Ascending aorta (tissue), 2 donors: ENCODE measurements around the gene ARL16. TPM values are rescaled to one million over a fixed set of nuclear protein-coding genes. Genes with fewer than 3 reads are reported as not detected.

ENCODE experiments used
- DNase-seq, 2 donors: peaks; one replicate each; pipeline ENCODE4 v3.0.0-alpha.2; 2019; ENCODE audit warnings: low spot score in 2 of 2
- H3K27ac ChIP-seq, 2 donors: fragments of 200-600 bp; sonication (generic); one replicate each; pipeline ENCODE4 v1.5.1; 2016 to 2017; ENCODE audit warnings: mild to moderate bottlenecking in 1 of 2
- H3K27me3 ChIP-seq: fragments of 200-600 bp; sonication (generic); one replicate; pipeline ENCODE4 v1.5.1; 2017
- H3K36me3 ChIP-seq, 2 donors: fragments of 200-600 bp; sonication (generic); one replicate each; pipeline ENCODE4 v1.5.1; 2016
- H3K4me1 ChIP-seq, 2 donors: fragments of 200-600 bp; sonication (generic); one replicate each; pipeline ENCODE4 v1.5.1; 2016 to 2017; ENCODE audit warnings: mild to moderate bottlenecking in 1 of 2
- H3K4me3 ChIP-seq, 2 donors: fragments of 200-600 bp; sonication (generic); one replicate each; pipeline ENCODE4 v1.5.1; 2016 to 2017; ENCODE audit warnings: mild to moderate bottlenecking in 1 of 2
- H3K9me3 ChIP-seq, 2 donors: fragments of 200-600 bp; sonication (generic); one replicate each; pipeline ENCODE4 v1.5.1; 2016
- intact Hi-C: fragments of 100-400 bp; cut with DNase I; formaldehyde crosslinking; loops from one replicate; pipeline ENCODE4 v1.15.1; 2023
- total RNA-seq: library from RNA; depleted of rRNA; stranded (reverse); fragments of >200 nt; gene quantifications from one replicate; pipeline ENCODE4 v1.1.0, GENCODE V29; 2016
- TF ChIP-seq, protein P1 (sequence below), 3 experiments: fragments of 200-600 bp in 2 of 3; fragments of 450-650 bp in 1 of 3; sonication (generic) in 2 of 3; IDR thresholded peaks; one replicate each; pipeline ENCODE4 v1.5.1; 2016 to 2019; ENCODE audit warnings: antibody characterized with exemption in 3 of 3, mild to moderate bottlenecking in 1 of 3, moderate library complexity in 1 of 3

Gene ARL16
- total RNA-seq, 1 donor from 2014 or later: 21.0 TPM

DNA sequence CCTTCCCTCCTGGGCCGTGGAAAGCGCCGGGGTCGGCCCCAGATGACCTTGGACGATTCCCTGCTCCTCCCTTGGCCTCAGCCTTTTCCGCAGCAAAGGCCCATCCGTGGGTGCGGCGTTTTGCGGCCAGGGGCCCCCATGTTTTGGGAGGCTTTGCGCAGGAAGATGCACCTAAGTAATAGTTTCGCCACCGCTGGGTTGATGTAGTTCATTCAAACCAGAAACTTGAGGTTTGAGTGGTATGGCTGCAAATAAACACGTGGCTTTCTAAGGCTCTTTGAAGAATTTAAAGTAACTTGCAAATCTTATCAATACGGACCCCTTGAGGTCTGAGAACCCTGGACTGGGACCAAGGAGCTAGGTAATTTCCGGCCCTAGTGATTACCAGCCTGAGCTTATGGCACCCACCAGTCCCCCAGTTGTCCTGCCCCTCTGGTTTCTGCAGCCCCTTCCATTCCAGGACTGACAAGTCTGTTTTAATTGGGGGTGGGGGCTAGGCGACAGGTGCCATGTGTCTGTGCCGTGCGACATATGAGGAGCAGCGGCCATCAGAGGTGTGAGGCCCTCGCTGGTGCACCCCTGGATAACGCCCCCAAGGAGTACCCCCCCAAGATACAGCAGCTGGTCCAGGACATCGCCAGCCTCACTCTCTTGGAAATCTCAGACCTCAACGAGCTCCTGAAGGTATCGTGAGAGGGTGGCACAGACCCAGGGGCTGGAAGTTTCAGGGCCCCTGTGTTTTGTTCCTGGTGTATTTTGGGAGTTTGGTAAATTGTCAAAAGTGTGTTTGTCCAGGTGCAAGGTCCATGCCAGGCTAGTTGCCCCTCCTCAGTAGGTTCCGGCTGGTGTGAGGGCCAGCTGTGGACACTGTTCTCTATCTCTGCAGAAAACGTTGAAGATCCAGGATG, 20.4 kb upstream of the ARL16 start:
- H3K27me3 ChIP-seq: no peaks in the 10 kb centered on the region
- peak overlapping the region; percentile 87 to 96 for H3K27ac ChIP-seq
- DNase-seq: no peak
- H3K36me3 ChIP-seq: peaks cover 39 to 41% of the 10 kb centered on the region in 2 donors
- intact Hi-C loops: loop anchor here (1.0 to 5.0 kb wide), 3 partner anchors 21 to 223 kb away; partner anchors contain the start of genes ARL16, MAFG, NPLOC4 and TSPAN10
- TF ChIP-seq, protein P1, sequence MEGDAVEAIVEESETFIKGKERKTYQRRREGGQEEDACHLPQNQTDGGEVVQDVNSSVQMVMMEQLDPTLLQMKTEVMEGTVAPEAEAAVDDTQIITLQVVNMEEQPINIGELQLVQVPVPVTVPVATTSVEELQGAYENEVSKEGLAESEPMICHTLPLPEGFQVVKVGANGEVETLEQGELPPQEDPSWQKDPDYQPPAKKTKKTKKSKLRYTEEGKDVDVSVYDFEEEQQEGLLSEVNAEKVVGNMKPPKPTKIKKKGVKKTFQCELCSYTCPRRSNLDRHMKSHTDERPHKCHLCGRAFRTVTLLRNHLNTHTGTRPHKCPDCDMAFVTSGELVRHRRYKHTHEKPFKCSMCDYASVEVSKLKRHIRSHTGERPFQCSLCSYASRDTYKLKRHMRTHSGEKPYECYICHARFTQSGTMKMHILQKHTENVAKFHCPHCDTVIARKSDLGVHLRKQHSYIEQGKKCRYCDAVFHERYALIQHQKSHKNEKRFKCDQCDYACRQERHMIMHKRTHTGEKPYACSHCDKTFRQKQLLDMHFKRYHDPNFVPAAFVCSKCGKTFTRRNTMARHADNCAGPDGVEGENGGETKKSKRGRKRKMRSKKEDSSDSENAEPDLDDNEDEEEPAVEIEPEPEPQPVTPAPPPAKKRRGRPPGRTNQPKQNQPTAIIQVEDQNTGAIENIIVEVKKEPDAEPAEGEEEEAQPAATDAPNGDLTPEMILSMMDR (IDR thresholded peaks at IDR 0.05): no peak
- H3K9me3 ChIP-seq: no peaks in the 10 kb centered on the region
- H3K4me3 ChIP-seq: peak overlapping the region; percentile 76 to 83
- peaks cover 19 to 20% of the 10 kb centered on the region in 2 donors for H3K4me1 ChIP-seq

DNA sequence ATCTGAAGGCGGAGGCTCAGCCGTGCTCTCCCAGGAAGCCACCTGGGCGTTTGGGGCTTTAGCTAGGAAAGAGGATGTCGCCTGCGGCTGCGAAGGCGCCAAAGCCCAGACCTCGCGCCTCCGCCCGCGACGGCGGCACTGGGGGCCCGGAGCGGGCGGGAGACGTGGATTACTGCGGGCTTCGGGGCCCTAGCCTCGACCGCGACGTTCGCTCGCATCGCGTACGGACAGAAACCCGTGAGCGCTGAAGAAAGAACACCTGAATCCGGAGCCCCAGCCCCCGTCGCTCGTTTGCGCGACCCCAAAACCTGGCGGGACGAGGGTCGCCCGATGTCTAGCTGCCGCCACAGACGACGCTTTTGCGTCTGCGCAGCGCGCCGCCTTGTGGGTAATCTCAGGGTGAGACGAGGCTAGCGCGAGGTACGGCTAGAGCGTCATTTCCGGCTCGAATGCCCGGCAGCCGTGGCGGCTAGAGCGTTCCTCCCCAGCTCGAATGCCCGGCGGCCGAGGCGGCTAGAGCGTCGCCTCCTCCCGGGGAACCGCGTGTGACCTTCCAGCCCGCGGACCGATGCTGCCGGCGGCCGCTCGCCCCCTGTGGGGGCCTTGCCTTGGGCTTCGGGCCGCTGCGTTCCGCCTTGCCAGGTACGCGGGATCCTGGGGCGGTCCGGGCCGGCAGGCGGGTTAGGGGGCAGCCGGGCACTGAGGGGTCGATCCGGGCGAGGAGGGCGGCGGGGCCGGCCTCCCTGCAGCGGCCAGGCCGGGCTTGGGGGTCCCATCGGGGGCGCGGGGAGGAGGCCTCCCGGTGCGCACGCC, 19.5 kb upstream of the ARL16 start, which contains the start of gene MRPL12:
MRPL12 (plus strand) TSS at position 434 of the 813 bp plus-strand sequence; CDS start at position 569, 135 bp downstream.
- TF ChIP-seq, protein P1 (IDR thresholded peaks at IDR 0.05): peak in 2 of 3 experiments; percentile 20 to 51
- H3K4me1 ChIP-seq: peaks cover 19 to 20% of the 10 kb centered on the region in 2 donors
- intact Hi-C loops: loop anchor here (1.0 to 5.0 kb wide), 3 partner anchors 20 to 224 kb away; partner anchors contain the start of genes ARL16, MAFG, NPLOC4 and TSPAN10
- H3K27ac ChIP-seq: peak within 1 kb of the TSS; percentile 87 to 96
- no peaks in the 10 kb centered on the region for H3K9me3 ChIP-seq
- peaks cover 46 to 48% of the 10 kb centered on the region in 2 donors for H3K36me3 ChIP-seq
- H3K4me3 ChIP-seq: peak within 1 kb of the TSS; percentile 76 to 83
- DNase-seq: peak; percentile 57 to 94
- H3K27me3 ChIP-seq: no peaks in the 10 kb centered on the region

DNA sequence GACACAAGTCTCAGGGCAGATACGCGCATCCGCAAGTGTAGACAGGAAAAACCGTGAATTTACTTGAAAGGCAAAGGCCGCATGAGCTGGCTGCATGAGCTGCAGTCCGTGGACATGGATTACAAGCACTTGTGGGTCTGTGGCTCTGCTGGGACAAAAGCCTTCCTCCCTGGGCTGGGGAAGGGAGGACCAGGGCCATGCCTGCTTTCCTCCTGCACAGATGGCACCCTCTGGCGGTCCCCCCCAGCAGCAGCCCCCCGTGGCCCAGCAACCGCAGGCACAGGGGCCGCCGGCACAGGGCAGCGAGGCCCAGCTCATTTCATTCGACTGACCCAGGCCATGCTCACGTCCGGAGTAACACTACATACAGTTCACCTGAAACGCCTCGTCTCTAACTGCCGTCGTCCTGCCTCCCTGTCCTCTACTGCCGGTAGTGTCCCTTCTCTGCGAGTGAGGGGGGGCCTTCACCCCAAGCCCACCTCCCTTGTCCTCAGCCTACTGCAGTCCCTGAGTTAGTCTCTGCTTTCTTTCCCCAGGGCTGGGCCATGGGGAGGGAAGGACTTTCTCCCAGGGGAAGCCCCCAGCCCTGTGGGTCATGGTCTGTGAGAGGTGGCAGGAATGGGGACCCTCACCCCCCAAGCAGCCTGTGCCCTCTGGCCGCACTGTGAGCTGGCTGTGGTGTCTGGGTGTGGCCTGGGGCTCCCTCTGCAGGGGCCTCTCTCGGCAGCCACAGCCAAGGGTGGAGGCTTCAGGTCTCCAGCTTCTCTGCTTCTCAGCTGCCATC, 17.9 kb upstream of the ARL16 start:
- DNase-seq: no peak
- H3K36me3 ChIP-seq: peaks cover 44 to 48% of the 10 kb centered on the region in 2 donors
- no peaks in the 10 kb centered on the region for H3K9me3 ChIP-seq
- no peaks in the 10 kb centered on the region for H3K27me3 ChIP-seq
- H3K4me3 ChIP-seq: peak overlapping the region; percentile 76 to 83
- intact Hi-C loops: loop anchor here (2.0 to 5.0 kb wide), 2 partner anchors 64 to 225 kb away; partner anchors contain the start of genes MAFG, NPLOC4 and TSPAN10
- TF ChIP-seq, protein P1 (IDR thresholded peaks at IDR 0.05): no peak
- H3K4me1 ChIP-seq: peaks cover 19 to 20% of the 10 kb centered on the region in 2 donors
- H3K27ac ChIP-seq: no peak overlapping the region

DNA sequence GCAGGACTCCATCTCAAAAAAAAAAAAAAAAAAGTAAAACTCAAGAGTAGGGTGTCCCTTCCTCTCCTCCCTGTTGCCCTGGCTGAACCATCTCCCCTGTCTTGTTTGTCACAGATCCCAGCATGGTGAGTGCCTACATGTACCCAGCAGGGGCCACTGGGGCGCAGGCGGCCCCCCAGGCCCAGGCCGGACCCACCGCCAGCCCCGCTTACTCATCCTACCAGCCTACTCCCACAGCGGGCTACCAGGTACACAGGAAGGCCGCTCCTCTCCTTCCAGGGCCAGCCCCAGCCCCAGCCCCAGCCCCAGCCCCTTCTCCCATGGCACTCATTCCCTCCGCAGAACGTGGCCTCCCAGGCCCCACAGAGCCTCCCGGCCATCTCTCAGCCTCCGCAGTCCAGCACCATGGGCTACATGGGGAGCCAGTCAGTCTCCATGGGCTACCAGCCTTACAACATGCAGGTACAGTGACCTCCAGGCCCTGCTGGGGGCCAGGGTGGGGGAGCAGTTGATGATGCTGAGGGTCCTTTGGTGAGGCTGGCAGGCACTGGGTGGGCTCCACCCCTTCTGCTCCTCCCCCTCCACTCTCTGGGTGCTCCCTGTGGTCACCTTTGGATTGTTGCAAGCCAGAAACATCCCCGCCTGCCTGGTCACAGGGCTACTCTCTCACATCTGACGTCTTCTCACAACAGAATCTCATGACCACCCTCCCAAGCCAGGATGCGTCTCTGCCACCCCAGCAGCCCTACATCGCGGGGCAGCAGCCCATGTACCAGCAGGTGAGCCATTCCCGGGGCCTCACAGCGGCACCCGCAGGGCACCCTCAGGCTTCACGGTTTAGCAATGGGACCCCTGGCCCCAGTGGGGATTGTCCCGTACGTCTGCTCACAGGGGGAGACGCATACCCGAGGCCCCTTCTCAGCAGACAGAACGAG, 17.0 kb upstream of the ARL16 start:
- peaks cover 47 to 57% of the 10 kb centered on the region in 2 donors for H3K36me3 ChIP-seq
- H3K27me3 ChIP-seq: no peaks in the 10 kb centered on the region
- no peaks in the 10 kb centered on the region for H3K9me3 ChIP-seq
- TF ChIP-seq, protein P1 (IDR thresholded peaks at IDR 0.05): no peak
- H3K27ac ChIP-seq: no peak overlapping the region
- no peak for DNase-seq
- H3K4me3 ChIP-seq: no peak overlapping the region
- intact Hi-C loops: loop anchor here (5.0 kb wide), 1 partner anchor 63 kb away; the partner anchor contains the start of genes NPLOC4 and TSPAN10
- peaks cover 19 to 20% of the 10 kb centered on the region in 2 donors for H3K4me1 ChIP-seq
